LNCAP (cell line): ENCODE data around the gene RET.

Experiments
- TF ChIP-seq, protein P1 (sequence below): fragments of 450-650 bp; IDR thresholded peaks from 2 replicates; pipeline ENCODE4 v1.5.1; 2017; ENCODE audit warnings: mild to moderate bottlenecking

The RET gene

DNA sequence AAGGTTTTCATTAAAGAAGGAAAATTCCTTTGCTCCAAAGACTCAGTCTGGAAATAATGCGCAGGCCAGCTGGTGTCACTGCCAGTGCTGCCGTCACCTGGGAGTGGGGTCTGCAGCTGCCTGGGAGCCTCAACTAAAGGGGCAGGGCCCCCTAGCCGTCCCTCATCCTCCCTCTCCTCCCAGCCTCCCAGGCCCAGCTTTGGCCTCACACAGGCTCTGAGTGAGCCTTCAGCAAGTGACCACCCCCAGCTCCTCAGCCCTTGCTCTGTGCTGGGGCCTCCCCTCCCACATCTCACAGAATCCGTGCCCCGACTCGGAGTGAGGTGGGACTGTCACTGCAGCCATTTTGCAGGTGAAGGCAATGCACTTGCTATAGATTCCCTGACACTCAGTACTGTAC, 11.1 kb upstream of the RET start:
- TF ChIP-seq, protein P1, sequence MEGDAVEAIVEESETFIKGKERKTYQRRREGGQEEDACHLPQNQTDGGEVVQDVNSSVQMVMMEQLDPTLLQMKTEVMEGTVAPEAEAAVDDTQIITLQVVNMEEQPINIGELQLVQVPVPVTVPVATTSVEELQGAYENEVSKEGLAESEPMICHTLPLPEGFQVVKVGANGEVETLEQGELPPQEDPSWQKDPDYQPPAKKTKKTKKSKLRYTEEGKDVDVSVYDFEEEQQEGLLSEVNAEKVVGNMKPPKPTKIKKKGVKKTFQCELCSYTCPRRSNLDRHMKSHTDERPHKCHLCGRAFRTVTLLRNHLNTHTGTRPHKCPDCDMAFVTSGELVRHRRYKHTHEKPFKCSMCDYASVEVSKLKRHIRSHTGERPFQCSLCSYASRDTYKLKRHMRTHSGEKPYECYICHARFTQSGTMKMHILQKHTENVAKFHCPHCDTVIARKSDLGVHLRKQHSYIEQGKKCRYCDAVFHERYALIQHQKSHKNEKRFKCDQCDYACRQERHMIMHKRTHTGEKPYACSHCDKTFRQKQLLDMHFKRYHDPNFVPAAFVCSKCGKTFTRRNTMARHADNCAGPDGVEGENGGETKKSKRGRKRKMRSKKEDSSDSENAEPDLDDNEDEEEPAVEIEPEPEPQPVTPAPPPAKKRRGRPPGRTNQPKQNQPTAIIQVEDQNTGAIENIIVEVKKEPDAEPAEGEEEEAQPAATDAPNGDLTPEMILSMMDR: no peak

DNA sequence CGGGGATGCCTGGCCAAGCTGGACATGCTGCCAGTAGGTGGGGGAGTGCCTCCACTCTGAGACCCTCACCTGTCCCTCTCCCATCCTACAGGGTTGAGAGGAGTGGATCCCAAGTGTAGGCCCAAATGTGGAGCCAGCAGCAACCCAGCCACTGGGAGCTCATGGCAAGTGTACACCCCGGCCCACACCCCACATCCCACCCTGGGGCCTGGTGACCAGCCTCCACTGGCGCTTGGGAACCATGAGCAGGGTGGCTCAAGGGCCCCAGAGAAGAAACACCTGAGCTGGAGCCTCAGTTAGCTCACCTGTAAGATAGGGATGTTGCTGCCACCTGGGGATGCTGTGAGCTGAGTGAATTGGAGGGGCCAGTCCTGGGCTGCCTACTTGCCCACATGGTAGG, 10.4 kb upstream of the RET start:
- TF ChIP-seq, protein P1: no peak

DNA sequence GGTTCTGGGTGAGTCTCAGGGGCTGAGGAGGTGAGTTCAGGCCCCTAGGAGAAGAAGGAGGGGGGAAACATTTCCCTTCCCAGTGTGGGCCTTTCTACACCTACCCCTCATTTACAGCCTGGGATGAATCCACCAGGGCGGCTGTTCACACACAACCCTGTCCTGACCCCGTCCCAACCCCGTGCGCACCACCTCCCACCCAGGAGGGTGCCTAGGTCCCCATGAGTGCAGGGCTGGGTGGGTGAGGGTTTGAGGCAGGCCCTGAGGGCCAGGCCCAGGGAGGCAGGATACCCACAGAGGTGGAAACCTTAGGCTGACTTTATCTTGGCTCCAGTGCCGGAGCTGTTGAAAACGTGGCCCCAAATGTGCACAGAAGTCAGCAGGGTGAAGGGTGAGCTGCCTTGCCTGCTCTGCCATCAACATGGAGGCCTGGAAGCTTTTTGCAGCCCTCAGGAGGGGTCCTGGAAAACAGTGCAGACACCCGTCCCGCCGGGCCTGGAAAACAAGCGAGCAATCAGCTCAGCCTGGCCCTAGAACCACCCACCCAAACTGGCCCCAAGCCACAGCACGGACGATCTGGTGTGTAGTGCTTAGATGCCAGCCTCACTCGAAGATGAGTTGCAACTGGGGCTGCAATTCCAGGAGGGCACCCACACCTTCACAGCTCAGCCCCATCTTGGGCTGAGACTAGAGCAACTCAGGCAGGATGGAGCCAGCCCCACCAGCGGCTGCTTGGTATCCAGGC, 9.3 kb upstream of the RET start:
- TF ChIP-seq, protein P1: no peak

DNA sequence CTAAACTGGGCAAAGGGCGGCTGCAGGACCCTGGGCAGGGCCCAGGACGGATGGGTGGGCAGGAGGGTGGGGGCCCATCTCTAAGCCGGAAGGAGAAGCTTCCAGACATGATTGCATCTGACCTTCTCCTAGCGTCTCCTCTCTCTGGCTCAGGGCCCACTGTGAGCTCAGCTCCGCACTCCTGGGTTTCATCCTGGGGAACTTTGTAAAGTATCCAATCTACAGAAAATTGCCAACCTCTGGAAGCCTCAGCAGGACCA, 8.8 kb upstream of the RET start:
- TF ChIP-seq, protein P1: no peak

DNA sequence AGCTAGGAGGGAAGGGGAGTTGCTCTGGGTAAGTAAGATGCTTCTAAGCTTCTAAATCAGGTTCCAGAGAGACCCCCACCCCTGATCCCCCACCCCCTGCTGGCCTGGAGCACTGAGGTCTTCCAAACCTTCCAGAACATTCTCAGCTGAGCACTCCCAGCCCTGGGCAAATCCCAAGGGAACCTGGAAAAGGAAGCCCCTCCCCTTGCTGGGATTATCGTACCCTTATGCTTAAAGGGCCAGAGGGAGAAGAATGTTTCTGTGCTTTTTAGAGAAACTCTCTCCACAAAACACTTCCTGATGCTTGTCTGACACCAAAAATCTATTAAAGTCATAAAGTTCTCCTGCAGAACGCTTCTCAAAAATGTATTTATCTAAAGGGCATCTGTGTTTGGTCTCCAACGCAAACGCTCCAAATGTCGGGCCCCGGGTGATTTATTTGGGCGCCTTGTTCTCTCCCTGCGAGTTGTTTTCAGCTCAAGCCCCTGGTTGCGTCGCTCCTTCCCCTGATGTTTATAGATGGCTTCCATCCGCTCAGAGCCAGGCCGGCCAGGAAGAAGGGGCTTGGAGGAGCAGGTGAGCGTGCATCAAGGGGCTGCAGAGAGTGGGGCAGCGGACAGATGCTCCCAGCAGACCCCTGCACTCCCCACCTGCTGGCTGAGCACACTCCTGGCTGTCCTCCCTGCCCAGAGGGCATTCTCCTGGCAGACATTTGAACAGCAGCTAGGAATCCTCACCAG, 8.2 kb upstream of the RET start:
- TF ChIP-seq, protein P1: no peak

DNA sequence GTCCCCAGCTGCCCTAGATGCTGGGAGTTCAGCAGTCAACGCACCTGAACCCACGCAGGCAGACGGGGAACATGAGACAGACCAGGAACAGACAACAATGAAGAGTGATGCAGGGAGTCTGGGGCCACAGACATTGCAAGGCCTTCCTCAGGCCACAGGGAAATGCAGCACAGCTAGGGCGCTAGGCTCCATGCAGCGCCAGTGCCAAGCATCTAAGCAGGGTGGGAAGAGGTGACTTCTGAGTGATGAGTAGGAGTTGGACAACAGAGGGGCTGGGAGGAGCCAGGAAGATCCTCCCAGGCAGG, 7.7 kb upstream of the RET start:
- TF ChIP-seq, protein P1: no peak

DNA sequence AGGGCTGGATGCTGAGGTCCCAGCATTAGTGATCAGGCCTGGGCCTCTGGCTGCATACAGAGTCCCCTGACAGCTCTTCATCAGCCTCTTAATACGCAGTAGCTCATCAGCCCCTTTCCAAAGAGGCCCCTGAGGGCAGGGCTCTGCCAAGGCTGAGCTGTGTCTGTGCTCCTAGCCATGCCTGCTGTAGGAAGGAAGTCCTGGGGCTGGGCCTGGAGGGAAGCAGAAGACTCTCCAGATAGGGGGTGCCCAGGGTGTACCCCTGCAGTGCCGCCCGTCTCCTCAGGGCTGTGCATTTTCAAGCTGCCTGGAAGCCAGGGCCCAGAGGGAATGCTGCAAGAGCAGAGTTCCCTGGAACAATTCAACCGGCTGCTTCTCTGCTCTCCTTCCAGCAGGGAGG, 7.3 kb upstream of the RET start:
- TF ChIP-seq, protein P1: no peak
